Activated CD8-positive, alpha-beta T cell treated with anti-CD3 and anti-CD28 coated beads for 36 hours (primary cell): ENCODE measurements around the gene GDF7. TPM values are rescaled to one million over a fixed set of nuclear protein-coding genes. Genes with fewer than 3 reads are reported as not detected.

Experiments
- ATAC-seq: fragments of 200-7000 bp; cut with Tn5 transposase; one replicate; pipeline ENCODE4 v1.10.0; 2021; ENCODE audit warnings: mild to moderate bottlenecking, moderate library complexity
- CTCF ChIA-PET: fragments of 350-600 bp; sonication (Branson Sonifier 250); formaldehyde crosslinking; loops from one replicate; lab custom pipeline; 2021; ENCODE audit warnings: antibody characterized with exemption; lab: Charles Lee
- POLR2A ChIA-PET: fragments of 350-600 bp; sonication (Branson Sonifier 250); formaldehyde crosslinking; loops from one replicate; lab custom pipeline; 2021; ENCODE audit warnings: antibody characterized with exemption; lab: Charles Lee
- DNase-seq: peaks from one replicate; pipeline ENCODE4 v3.0.0-alpha.2; 2020
- H3K27ac Mint-ChIP-seq: one replicate; pipeline ENCODE4 v1.8.0; 2021; ENCODE audit warnings: mild to moderate bottlenecking, mixed read lengths
- H3K27me3 Mint-ChIP-seq: one replicate; pipeline ENCODE4 v1.8.0; 2021; ENCODE audit warnings: mixed read lengths
- H3K36me3 Mint-ChIP-seq: one replicate; pipeline ENCODE4 v1.8.0; 2021; ENCODE audit warnings: low read depth, mixed read lengths
- H3K4me1 Mint-ChIP-seq: one replicate; pipeline ENCODE4 v1.8.0; 2021; ENCODE audit warnings: low read depth, mixed read lengths
- H3K4me3 Mint-ChIP-seq: one replicate; pipeline ENCODE4 v1.8.0; 2021; ENCODE audit warnings: mild to moderate bottlenecking, moderate library complexity, mixed read lengths
- H3K9me3 Mint-ChIP-seq: one replicate; pipeline ENCODE4 v1.8.0; 2021; ENCODE audit warnings: mixed read lengths
- intact Hi-C: fragments of 100-400 bp; cut with micrococcal nuclease; formaldehyde crosslinking; loops from one replicate; pipeline ENCODE4 v1.10.0; 2022
- total RNA-seq, 2 experiments: library from RNA; stranded (reverse); gene quantifications; one replicate each; pipeline ENCODE4 v1.2.3, GENCODE V29; 2021
- TF ChIP-seq, protein P1 (sequence below): fragments of 200-600 bp; IDR thresholded peaks from one replicate; pipeline ENCODE4 v1.8.0; 2022; ENCODE audit warnings: antibody characterized with exemption, mild to moderate bottlenecking

GDF7 gene
- total RNA-seq, 2 experiments from 2014 or later: not detected

DNA sequence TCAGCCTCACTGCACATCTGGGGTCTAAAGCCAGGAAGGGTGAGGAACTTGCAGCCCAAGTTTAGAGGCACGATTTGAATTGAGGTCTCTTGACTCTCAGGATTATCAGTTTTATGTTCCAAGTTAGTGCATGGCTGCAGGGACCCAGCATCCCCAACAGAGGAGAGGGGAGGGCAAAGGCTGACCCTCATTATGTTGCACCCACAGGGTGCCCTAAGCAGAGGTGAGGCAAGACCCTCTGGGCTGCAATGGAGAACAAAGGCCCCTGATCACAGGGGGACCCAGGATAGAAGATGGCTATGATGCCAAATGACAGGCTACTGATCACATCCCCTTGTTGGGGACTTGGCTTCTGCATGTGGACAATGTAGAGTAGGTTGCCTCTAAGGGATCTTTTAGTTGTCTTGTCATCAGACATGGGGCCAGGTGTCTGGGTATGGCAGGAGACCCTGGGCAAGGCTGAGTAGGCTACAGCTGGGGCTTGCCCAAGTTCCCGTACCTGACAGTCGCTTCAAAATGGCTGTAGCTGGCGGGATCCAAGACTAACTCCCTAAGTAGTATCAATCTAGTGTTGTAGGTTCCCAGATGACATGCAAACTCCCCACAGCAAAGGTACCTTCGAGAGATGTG, 4.5 kb upstream of the GDF7 start:
- TF ChIP-seq, protein P1, sequence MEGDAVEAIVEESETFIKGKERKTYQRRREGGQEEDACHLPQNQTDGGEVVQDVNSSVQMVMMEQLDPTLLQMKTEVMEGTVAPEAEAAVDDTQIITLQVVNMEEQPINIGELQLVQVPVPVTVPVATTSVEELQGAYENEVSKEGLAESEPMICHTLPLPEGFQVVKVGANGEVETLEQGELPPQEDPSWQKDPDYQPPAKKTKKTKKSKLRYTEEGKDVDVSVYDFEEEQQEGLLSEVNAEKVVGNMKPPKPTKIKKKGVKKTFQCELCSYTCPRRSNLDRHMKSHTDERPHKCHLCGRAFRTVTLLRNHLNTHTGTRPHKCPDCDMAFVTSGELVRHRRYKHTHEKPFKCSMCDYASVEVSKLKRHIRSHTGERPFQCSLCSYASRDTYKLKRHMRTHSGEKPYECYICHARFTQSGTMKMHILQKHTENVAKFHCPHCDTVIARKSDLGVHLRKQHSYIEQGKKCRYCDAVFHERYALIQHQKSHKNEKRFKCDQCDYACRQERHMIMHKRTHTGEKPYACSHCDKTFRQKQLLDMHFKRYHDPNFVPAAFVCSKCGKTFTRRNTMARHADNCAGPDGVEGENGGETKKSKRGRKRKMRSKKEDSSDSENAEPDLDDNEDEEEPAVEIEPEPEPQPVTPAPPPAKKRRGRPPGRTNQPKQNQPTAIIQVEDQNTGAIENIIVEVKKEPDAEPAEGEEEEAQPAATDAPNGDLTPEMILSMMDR: no peak
- POLR2A ChIA-PET: interaction anchor here (1.0 kb wide), 1 partner anchor 10 kb away, joined by 3 read pairs; no protein-coding TSS in a partner anchor
- Mint-ChIP-seq H3K27me3 (peaks cover 52% of the 10 kb centered on the region), H3K4me1 (peaks cover 11% of the 10 kb centered on the region), H3K4me3 (no peak overlapping the region), H3K36me3 (no peaks in the 10 kb centered on the region), H3K9me3 (no peaks in the 10 kb centered on the region), H3K27ac (no peak overlapping the region)
- ATAC-seq (no peak), DNase-seq (no peak)
- intact Hi-C loops: no loop called here
- CTCF ChIA-PET: interaction anchor here (0.7 to 6.6 kb wide), 25 partner anchors 11 to 322 kb away, joined by 3 to 186 read pairs (median 5); partner anchors contain the start of gene HS1BP3

DNA sequence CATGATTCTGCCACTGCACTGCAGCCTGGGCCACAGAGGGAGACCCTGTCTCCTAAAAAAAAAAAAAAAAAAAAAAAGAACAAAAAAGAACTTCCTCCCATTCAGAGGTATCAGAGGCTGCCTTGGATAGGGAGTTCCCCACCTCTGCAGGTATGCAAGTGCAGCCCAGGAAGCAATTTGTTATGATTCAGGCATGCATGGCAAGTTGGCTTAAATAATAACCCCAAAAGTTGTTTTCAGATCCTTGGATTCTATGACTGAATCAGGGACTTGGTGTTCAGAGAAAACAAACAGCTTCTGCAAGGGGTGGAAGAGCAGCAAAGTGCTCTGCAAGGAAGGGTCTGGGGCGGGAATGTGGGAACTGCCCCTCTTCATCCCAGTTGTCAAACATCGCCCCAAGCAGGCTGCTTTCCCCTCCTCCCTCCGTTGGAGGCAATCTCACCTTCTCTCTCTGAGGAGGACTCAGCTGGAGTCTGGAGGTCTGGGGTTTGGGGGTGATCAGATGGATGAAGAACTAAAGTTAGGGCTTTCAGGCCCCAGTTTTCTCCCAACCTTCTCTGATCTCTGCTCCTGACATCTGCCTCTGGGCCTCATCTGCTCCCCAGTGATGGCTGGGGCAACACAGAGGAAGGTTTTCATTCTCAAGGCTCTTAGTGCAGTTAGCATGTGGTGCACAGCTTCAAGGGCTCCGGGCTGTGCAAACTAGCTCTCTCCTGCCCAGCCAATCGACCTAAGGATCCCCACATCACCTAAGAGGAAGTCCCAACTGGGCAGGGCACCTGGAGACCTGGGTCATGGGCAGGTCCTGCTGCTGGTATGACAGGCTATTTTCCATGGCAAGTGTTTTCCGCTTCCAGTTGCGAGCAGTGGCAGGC, 3.5 kb upstream of the GDF7 start:
- DNase-seq (no peak), ATAC-seq (no peak)
- Mint-ChIP-seq H3K36me3 (no peaks in the 10 kb centered on the region), H3K27ac (no peak overlapping the region), H3K4me3 (no peak overlapping the region), H3K9me3 (no peaks in the 10 kb centered on the region), H3K4me1 (peaks cover 11% of the 10 kb centered on the region), H3K27me3 (peaks cover 60% of the 10 kb centered on the region)
- ChIA-PET POLR2A (no interaction called here), CTCF (interaction anchor here (0.7 to 6.6 kb wide), 4 partner anchors 12 to 306 kb away, joined by 3 to 186 read pairs (median 56); no protein-coding TSS in a partner anchor)
- intact Hi-C loops: no loop called here
- TF ChIP-seq, protein P1: no peak

DNA sequence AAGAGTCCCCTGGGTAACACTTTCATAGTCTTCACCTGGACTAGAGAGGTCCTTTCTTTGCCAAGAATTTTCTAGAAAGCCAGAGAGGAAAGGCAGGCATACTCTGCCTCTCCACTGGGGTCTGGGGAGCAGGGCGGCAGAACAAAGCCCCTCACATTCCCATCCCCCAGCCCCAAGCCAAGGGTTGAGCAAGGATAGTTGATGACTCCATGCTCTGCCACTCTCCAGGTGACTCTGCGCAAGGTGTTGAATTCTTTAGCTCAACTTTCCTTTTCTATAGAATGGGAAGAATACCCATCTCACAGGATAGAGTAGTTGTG, 2.9 kb upstream of the GDF7 start:
- TF ChIP-seq, protein P1: no peak
- Mint-ChIP-seq H3K36me3 (no peaks in the 10 kb centered on the region), H3K27me3 (peaks cover 63% of the 10 kb centered on the region), H3K4me3 (no peak overlapping the region), H3K9me3 (no peaks in the 10 kb centered on the region), H3K4me1 (peaks cover 11% of the 10 kb centered on the region), H3K27ac (no peak overlapping the region)
- intact Hi-C loops: no loop called here
- ATAC-seq: no peak
- CTCF ChIA-PET: interaction anchor here (6.6 kb wide), 1 partner anchor 300 kb away, joined by 186 read pairs; no protein-coding TSS in a partner anchor
- DNase-seq: no peak
- POLR2A ChIA-PET: no interaction called here

DNA sequence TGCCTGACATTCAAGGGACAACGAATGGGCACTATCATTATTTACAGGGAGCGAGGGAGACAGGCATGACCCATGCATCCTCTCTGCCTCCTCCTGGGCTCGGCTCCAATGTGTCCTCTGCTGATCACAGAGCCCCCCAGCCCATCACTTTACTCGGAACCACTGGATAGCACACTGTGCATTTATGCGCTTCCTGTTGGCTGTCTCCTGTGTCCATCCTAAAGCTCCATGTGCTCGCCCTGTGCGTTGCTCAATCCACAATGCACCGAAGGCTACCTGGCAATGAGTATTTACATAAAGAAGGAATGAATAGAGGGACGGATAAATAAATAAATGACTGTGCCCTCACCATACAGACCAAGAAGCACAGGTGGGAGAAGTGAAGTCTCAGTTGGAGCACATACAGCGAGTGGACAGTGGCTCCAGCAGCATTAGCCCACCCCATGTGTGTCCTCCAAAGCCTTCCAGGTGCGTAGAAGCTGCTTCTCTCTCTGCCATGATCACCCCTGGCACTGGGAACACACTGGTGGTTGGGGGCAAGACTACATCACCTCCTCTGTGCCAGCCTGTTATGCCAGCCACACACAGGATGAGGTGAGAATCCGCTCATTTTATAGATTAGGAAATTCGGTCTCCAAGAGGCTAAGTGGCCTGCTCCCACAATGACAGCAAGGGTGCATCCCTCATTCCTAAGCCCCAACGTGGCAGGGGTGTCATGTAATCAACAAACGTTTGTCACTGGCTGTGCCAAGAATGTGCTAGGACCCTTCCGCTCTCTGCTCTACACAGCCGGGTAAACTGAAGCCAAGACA, 2.3 kb upstream of the GDF7 start:
- CTCF ChIA-PET: interaction anchor here (6.6 kb wide), 1 partner anchor 299 kb away, joined by 186 read pairs; no protein-coding TSS in a partner anchor
- Mint-ChIP-seq H3K27ac (no peak overlapping the region), H3K4me1 (peaks cover 14% of the 10 kb centered on the region), H3K4me3 (no peak overlapping the region), H3K9me3 (no peaks in the 10 kb centered on the region), H3K27me3 (peaks cover 67% of the 10 kb centered on the region), H3K36me3 (no peaks in the 10 kb centered on the region)
- TF ChIP-seq, protein P1: no peak
- DNase-seq: no peak
- no peak for ATAC-seq
- intact Hi-C loops: no loop called here
- POLR2A ChIA-PET: no interaction called here
